Germinal center (tissue), 1 donor: ENCODE results near the gene TREML2.
"Not testable (repeated sequence)": the region's sequence is repeated elsewhere in the genome, so short reads cannot be mapped to it uniquely, and the experiment has no call there.

Experiments
- DNase-seq: peaks from one replicate; pipeline ENCODE4 v3.0.0; 2012; ENCODE audit warnings: mixed read lengths, low spot score

Gene TREML2

DNA sequence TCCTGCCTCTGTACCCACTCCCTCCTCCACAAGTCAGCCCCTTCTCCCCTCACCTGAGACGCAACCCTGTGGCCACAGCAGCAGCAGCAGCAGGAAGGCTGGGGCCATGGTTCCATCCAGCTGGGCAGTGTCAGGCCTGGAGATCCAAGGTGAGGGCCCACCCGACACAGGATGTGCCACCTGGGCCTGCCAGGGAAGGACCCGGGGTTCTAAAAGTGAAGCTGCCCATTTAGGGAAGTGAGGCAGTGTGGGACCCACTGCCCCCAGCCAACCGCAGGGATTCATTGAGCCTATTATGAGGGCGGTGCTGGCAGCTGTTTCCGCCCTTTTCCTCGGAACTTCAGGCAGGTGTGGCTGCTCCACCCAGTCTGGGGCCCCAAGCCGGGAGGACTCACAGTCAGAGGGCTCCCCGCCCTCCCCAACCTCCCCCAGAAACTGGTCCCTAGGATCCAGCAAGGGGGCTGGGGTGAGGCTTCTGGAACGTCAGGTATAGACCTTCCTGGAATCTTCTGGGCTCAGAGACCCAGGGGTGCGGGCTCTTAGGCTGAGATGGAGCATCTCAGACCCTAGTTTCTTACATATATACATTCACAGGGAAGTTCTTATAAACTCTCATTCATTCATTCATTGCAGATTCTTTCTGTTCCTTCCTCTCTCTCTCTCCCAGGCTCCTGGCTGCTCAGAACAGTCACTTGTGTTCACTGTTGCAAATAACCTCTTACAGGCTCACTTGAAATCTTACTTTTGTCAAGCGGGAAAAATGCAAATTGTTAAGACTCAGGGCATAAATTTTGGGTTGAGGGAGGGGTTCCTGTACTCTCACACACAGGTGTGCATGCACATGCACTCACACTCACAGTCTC is at the start of gene TREML2:
Gene TREML2, minus strand, starts transcription at position 249 of the 863 bp plus-strand sequence. Its CDS starts 141 bp downstream, at position 108.
- DNase-seq, result peak; percentile 74

- no peak for DNase-seq
These were observed 47.1 kb upstream of the TREML2 start for GRCh38 chr6:41247882-41248705.

DNA sequence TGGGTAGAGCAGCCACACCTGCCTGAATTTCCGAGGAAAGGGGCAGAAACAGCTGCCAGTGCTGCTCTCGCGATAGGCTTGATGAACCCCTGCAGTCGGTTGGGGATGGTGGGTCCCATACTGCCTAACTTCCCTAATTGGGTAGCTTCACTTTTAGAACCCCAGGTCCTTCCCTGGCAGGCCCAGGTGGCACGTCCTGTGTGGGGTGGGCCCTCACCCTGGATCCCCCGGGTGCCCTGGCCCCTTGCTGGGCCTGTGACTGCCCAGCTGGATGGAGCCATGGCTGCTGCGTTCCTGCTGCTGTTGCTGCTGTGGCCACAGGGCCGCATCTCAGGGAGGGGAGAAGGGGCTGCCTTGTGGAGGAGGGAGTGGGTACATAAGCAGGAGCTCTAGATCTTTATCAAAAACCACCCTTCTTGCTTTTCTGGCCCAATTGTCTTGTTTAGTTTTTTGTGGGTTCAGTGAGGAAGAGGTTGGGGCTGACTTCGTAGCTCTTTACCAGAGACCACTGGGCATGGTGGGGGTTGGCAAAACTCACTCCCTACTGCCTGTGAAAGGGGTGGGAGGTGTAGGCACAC is 46.4 kb upstream of the TREML2 start:
- no peak for DNase-seq

DNA sequence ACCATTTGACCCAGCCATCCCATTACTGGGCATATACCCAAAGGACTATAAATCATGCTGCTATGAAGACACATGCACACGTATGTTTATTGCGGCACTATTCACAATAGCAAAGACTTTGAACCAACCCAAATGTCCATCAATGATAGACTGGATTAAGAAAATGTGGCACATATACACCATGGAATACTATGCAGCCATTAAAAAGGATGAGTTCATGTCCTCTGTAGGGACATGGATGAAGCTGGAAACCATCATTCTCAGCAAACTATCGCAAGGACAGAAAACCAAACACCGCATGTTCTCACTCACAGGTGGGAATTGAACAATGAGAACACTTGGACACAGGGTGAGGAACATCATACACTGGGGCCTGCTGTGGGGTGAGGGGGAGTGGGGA is 45.6 kb upstream of the TREML2 start:
- DNase-seq, result not testable (repeated sequence)

DNA sequence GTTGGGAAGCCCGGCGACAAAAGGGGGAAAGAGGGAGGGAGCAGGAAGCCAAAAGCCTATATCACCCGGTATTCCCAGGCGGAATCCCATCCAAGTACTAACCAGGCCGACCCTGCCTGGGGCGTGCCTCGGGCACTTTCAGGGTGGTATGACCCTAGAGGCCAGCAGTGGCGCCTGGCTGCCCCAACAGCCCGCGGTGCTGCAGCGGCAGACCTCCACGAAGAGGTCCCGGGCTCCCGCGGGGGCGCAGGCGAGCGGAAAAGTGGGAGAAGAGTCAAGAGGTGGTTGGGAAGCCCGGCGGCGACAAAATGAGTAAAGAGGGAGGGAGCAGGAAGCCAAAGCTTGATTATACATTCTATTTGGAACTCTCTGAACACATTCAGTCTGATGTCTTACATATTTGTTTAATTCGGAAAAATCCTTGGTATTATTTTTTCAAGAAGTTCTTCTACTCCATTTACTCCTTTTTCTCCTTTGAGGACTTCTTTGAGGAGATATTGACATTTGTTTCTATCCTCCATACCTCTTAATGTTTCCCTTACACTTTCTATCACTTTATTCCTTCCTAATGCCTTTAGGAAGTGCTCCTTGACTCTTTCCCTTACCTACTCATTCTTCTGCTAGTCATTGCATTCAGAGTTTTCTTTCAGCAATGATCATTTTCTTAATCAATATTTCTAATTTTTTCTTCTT is 38.7 kb upstream of the TREML2 start:
- DNase-seq, result no peak

DNA sequence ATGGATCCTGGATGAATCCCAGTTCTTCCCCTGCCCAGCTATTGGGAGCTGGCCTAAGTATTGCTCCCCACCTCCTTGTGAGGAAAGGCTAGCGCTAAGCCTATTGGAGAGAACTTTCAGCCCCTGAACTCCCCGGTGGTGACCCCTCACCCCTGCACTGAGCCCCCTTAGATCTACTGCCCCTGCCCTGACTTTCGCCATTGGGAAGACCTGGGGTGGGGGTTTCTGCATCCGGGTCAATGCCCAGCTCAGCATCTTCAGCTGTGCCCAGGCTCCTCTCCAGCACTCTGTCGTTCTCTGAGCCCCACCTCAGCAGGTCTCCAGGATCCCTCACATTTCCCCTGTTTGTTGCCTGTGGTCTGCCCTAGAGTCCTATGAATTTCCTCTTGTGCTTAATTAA is 36.2 kb upstream of the TREML2 start:
- no peak for DNase-seq

DNA sequence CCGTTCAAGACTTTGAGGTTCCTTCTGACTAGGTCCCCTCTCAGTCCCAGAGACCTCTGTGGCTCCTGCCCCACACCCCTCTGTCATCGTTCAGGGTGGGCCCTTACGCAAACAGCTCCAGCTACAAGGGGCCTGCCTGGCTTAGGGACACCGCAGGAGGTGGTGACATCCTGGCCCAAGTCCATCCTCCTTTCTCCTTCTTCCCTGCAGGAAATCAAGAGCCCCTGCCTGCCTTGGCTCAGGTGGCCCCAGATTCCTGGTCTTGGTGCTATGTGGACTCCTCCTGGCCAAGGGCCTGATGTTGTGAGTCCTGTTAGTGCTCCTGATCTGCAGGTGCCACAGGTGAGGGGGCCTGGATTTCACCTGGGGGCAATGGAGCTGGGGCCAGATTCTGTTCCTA is 35.3 kb upstream of the TREML2 start:
- no peak for DNase-seq

GRCh38 chr6:41232667-41233066 is 31.7 kb upstream of the TREML2 start:
- no peak for DNase-seq

- DNase-seq, result no peak
These were observed 30.3 kb upstream of the TREML2 start for GRCh38 chr6:41231246-41231645.

DNA sequence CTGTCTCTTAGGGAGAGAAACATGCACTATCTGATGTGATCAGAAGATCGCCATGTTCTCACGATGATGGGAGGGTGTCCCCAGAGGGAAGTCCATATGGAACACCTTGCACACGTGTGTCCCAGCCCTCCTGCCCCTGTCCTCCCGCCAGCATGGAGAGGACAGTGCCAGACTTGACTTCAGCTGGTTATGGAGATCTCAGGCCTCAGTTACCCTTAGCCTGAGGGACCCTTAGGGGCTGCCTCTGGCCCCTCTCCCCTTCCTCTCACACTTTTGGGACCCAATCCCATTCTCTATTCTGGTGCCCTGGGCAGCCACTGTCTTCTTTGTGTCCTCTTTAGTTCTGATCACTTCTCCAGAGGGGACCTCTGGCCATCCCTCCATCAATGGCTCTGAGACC is 28.8 kb upstream of the TREML2 start:
- no peak for DNase-seq

DNA sequence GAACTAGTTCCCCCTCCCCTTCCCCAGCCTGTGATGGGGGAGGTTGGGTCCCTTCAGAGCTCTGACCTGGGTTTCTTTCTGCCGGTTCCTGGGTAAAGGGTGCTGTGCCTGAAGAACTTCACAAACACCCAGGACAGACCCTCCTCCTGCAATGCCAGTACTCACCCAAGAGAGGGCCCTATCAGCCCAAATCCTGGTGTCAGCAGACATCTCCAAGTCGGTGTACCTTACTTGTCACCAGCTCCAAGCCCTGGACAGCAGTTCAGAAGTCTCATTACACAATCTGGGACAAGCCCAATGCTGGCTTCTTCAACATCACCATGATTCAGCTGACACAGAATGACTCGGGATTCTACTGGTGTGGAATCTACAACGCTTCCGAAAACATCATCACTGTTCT is 27.7 kb upstream of the TREML2 start:
- DNase-seq, result no peak

DNA sequence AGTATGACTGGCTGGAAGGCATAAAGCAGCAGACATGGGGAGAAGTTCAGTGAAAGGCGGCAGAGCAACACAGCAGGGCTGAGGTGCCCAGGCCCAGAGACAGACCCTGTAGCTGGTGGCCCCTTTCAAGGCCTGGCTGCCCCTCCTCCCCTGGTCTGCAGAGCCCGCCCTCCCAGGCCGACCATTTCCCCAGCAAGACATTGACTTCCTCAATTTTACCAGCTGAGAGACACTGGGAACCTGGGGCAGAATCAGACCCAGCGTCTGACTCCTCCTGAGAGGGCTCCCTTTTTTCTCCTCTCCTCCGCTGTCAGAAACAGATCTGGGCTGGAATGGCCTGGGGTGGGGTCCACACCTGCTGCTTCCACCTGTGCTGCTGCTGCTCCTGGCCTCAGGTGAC is 27.1 kb upstream of the TREML2 start, which contains the start of gene TREML4:
Gene TREML4, plus strand, starts transcription at position 254 of the 400 bp plus-strand sequence. Its CDS starts 79 bp downstream, at position 333.
- peak; percentile 34 for DNase-seq

GRCh38 chr6:41226752-41227151 is 25.8 kb upstream of the TREML2 start:
- no peak for DNase-seq

DNA sequence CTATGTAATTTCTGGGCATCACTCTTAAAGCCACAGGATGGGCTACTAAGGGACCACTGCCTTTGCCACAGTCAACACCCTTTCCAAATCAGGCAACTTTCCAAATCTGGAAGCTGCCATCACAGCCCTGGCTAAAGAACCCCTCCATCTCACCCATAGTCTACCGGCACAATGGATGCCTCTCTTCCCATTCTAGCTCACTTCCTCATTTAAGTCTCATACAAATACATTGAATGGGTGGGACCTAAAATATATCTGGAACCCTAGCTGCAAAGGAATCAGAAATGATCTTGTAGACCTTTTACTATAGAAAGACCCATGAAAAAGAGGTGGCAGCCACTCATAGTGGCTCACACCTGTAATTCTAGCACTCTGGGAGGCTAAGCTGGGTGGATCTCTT is 23.9 kb upstream of the TREML2 start:
- no peak for DNase-seq

- DNase-seq, result no peak
These were observed 21.6 kb upstream of the TREML2 start for GRCh38 chr6:41222513-41222912.

- DNase-seq, result no peak
These were observed 21.1 kb upstream of the TREML2 start for GRCh38 chr6:41222045-41222444.

GRCh38 chr6:41216616-41217015 is 15.7 kb upstream of the TREML2 start:
- no peak for DNase-seq

DNA sequence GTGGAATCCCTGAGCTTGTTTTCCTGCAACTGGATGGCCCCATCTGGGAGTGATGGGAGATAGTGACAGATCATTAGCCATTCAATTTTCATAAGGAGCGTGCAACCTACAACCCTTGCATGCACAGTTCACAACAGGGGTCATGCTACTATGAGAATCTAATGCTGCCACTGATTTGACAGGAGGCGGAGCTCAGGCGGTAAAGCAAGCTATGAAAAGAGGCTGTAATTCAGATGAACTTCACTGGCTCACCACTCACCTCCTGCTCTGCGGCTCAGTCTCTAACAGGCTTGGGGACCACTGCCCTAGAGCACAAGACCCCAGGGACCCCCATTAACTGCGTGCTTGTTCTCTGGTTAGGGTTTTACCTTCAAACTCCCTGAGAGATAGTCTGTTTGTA is 14.8 kb upstream of the TREML2 start:
- no peak for DNase-seq

DNA sequence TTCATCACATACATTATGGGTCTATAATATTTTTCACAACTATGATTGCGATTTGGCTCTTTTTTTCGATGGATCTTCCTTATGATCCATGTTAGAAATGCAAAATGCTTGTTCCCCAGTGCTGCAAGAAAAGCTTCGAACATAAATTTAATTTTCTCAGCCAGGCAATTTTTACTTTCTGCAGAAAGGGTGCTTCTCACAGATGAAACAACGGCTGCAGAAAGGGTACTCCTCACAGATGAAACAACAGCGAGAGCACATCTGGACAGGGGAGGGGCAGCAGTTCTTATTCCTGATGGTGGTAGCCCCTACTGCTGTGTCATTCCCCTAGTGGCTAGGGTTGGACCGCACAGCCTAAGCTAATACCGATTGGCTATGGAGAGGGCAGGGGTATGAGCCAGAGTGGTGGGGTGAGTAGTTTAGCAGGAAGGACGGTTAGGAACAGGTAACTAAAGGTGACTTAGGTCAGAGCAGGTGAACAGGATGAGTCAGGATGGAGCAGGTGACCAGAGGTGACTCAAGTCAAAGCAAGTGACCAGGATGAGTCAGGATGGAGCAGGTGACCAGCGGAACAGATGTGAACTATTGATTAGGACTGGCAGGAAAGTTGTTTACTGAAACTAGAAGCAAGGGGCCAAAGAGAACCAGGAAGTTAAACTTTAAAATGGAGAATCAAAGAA is 13.8 kb upstream of the TREML2 start:
- no peak for DNase-seq

- no peak for DNase-seq
These were observed 8.8 kb upstream of the TREML2 start for GRCh38 chr6:41209547-41210320.
